Measurements from ENCODE around the gene TTC28. TPM values are rescaled to one million over a fixed set of nuclear protein-coding genes. Genes with fewer than 3 reads are reported as not detected.

TTC28 gene
- total RNA-seq, 1 donor from 2014 or later = 46.2 TPM

DNA sequence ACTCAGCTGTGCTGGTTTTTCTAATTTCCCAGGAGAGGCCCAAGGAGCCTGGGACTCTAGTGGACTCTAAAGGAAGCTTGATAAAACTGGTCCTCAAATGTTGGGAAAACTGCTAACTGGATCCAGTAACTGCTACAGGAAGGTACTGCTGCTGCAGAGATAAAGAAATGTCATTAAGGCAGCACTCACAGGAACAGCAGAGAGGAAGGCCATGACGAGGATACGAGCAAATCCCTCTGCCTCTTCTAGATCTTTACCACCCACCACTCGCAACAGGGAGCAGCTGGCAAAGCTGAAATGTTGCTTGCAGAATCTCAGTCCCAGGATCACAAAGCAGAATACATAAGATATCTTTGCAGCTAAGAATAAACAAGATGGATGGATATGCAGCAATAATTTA, 23.5 kb downstream of the TTC28 start:
- H3K9me3 Mint-ChIP-seq = peaks cover 22% of the 10 kb centered on the region
- Histone ChIP-seq H3K4me3 (no peak overlapping the region), H3K4me2 (no peak overlapping the region), H3K36me3 (no peaks in the 10 kb centered on the region), H3F3A (ENCODE audit: low read depth) (no peaks in the 10 kb centered on the region), H2AFZ (replicated peaks) (no peak overlapping the region), H3K9me3 (ENCODE audit: low read depth) (no peaks in the 10 kb centered on the region), H4K20me1 (ENCODE audit: low read depth) (peaks cover 6% of the 10 kb centered on the region), H3K27me3 (no peaks in the 10 kb centered on the region), H3K79me2 (ENCODE audit: low read depth) (peaks cover 51% of the 10 kb centered on the region), H3K9ac (no peak overlapping the region), H3K4me1 (no peaks in the 10 kb centered on the region), H3K27ac (no peak overlapping the region)
- peaks cover 5% of the 10 kb centered on the region for H3K27me3 Mint-ChIP-seq (ENCODE audit: insufficient read depth, low read depth)
- no peaks in the 10 kb centered on the region for H3K4me1 Mint-ChIP-seq
- H3K4me3 Mint-ChIP-seq = no peak overlapping the region
- DNase-seq (ENCODE audit: low spot score) = no peak
- TF ChIP-seq EZH2 (IDR thresholded peaks at IDR 0.05) (no peak), EZH2phosphoT487 (IDR thresholded peaks at IDR 0.05) (no peak), CTCF (IDR thresholded peaks at IDR 0.05) (no peak)
- no peak overlapping the region for H3K27ac Mint-ChIP-seq
- peaks cover 37% of the 10 kb centered on the region for H3K36me3 Mint-ChIP-seq

DNA sequence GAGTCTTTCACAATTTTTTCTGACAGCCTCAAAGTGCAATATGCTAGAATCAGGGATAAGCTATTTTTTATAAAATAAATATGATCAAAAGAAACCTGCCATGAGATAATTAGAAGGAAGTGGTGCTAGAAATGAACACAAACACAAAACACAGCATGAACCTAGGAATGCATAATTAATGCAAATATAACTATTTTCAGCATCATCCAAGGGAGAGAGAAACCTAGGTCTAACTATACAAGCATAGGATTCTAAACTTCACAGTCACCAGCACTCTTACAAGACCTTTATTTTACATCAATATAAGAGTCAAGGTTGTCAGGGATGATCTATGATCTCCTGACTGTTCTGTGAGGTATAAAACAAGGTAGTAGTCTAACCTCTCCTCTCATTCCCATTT, 29.2 kb downstream of the TTC28 start:
- Histone ChIP-seq H3K36me3 (no peaks in the 10 kb centered on the region), H4K20me1 (ENCODE audit: low read depth) (no peaks in the 10 kb centered on the region), H3K4me3 (no peak overlapping the region), H2AFZ (replicated peaks) (no peak overlapping the region), H3K27me3 (no peaks in the 10 kb centered on the region), H3F3A (ENCODE audit: low read depth) (no peaks in the 10 kb centered on the region), H3K79me2 (ENCODE audit: low read depth) (peaks cover 37% of the 10 kb centered on the region), H3K9ac (no peak overlapping the region), H3K4me1 (no peaks in the 10 kb centered on the region), H3K27ac (no peak overlapping the region), H3K9me3 (ENCODE audit: low read depth) (no peaks in the 10 kb centered on the region), H3K4me2 (no peak overlapping the region)
- H3K27me3 Mint-ChIP-seq (ENCODE audit: insufficient read depth, low read depth) = peaks cover 2% of the 10 kb centered on the region
- no peak overlapping the region for H3K4me3 Mint-ChIP-seq
- TF ChIP-seq CTCF (IDR thresholded peaks at IDR 0.05) (no peak), EZH2 (IDR thresholded peaks at IDR 0.05) (no peak), EZH2phosphoT487 (IDR thresholded peaks at IDR 0.05) (no peak)
- peaks cover 2% of the 10 kb centered on the region for H3K4me1 Mint-ChIP-seq
- no peak for DNase-seq (ENCODE audit: low spot score)
- H3K27ac Mint-ChIP-seq = no peak overlapping the region
- H3K9me3 Mint-ChIP-seq = peaks cover 23% of the 10 kb centered on the region
- peaks cover 41% of the 10 kb centered on the region for H3K36me3 Mint-ChIP-seq

DNA sequence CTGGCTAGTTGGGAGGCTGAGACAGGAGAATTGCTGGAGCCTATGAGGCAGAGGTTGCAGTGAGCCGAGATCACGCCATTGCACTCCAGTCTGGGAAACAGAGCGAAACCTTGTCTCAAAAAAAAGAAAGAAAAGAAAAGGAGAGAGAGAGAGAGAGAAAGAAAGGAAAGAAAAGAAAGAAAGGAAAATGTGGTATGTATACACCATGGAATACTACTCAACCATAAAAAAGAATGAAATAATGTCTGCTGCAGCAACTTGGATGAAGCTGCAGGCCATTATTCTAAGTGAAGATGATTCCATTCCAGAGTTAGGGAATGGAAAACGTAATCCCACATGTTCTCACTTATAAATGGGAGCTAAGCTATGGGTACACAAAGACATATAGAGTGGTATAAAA, 30.8 kb downstream of the TTC28 start:
- H3K4me2 ChIP-seq = no peak overlapping the region
- Mint-ChIP-seq H3K36me3 (peaks cover 36% of the 10 kb centered on the region), H3K4me3 (no peak overlapping the region), H3K27me3 (ENCODE audit: insufficient read depth, low read depth) (peaks cover 2% of the 10 kb centered on the region), H3K9me3 (peaks cover 19% of the 10 kb centered on the region), H3K27ac (no peak overlapping the region), H3K4me1 (peaks cover 4% of the 10 kb centered on the region)
- TF ChIP-seq CTCF (IDR thresholded peaks at IDR 0.05) = no peak
- no peak for TF ChIP-seq EZH2phosphoT487 (IDR thresholded peaks at IDR 0.05)
- TF ChIP-seq EZH2 (IDR thresholded peaks at IDR 0.05) = no peak
- no peaks in the 10 kb centered on the region for H3K4me1 ChIP-seq
- H3K4me3 ChIP-seq = no peak overlapping the region
- peaks cover 38% of the 10 kb centered on the region for H3K79me2 ChIP-seq (ENCODE audit: low read depth)
- H3K27ac ChIP-seq = no peak overlapping the region
- no peaks in the 10 kb centered on the region for H3K9me3 ChIP-seq (ENCODE audit: low read depth)
- H3K36me3 ChIP-seq = no peaks in the 10 kb centered on the region
- H4K20me1 ChIP-seq (ENCODE audit: low read depth) = no peaks in the 10 kb centered on the region
- H2AFZ ChIP-seq (replicated peaks) = no peak overlapping the region
- no peaks in the 10 kb centered on the region for H3K27me3 ChIP-seq
- no peak overlapping the region for H3K9ac ChIP-seq
- no peaks in the 10 kb centered on the region for H3F3A ChIP-seq (ENCODE audit: low read depth)
- no peak for DNase-seq (ENCODE audit: low spot score)
